ENCODE measurements around the gene CPSF4L. TPM values are rescaled to one million over a fixed set of nuclear protein-coding genes. Genes with fewer than 3 reads are reported as not detected.
A peak's percentile ranks its signal among the peaks of the same experiment; 100 is the strongest.

Gene CPSF4L
- total and polyA plus RNA-seq, 2 of the 13 experiments (the other 11 are each of a cell fraction or from before 2014, with no cell fraction given), result 0.73 to 1.6 TPM

DNA sequence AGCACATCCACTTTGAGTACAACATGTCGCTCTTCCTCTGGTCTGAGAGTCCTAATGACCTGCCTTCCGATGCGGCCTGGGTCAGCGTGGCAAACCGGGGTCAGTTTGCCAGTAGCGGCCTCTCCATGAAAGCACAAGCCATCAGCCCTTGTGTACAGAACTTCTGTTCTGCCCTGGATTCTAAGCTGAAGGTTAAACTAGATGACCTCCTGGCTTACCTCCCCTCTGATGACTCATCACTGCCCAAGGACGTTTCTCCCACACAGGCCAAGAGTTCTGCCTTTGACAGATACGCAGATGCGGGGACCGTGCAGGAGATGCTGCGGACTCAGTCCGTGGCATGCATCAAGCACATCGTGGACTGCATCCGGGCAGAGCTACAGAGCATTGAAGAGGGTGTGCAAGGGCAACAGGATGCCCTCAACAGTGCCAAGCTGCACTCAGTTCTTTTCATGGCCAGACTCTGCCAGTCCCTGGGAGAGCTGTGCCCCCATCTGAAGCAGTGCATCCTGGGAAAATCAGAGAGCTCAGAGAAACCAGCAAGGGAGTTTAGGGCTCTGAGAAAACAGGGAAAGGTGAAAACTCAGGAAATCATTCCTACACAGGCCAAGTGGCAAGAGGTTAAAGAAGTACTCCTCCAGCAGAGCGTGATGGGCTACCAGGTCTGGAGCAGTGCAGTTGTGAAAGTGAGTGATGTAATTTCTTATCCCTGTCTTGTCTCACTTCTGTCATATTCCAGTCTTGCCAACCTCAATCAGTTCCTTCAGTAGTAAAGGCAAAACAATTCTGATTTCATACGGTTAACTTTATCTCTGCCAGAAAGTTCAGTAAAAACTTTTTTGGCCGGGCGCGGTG, 60.2 kb downstream of the CPSF4L start (continued):
- TF ChIP-seq, protein P1, sequence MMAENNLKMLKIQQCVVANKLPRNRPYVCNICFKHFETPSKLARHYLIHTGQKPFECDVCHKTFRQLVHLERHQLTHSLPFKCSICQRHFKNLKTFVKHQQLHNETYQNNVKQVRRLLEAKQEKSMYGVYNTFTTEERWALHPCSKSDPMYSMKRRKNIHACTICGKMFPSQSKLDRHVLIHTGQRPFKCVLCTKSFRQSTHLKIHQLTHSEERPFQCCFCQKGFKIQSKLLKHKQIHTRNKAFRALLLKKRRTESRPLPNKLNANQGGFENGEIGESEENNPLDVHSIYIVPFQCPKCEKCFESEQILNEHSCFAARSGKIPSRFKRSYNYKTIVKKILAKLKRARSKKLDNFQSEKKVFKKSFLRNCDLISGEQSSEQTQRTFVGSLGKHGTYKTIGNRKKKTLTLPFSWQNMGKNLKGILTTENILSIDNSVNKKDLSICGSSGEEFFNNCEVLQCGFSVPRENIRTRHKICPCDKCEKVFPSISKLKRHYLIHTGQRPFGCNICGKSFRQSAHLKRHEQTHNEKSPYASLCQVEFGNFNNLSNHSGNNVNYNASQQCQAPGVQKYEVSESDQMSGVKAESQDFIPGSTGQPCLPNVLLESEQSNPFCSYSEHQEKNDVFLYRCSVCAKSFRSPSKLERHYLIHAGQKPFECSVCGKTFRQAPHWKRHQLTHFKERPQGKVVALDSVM (CRISPR knock-in tag; IDR thresholded peaks at IDR 0.05), result peak; percentile 76
- TF ChIP-seq HES4 (CRISPR knock-in tag; IDR thresholded peaks at IDR 0.05; ENCODE audit: borderline replicate concordance) (no peak), U2AF2 (IDR thresholded peaks at IDR 0.05; ENCODE audit: low read depth, low read length) (no peak), ZNF747 (CRISPR knock-in tag; IDR thresholded peaks at IDR 0.05; ENCODE audit: borderline replicate concordance) (peak; percentile 84; the same call in 1 of the 2 replicates), SMYD3 (CRISPR knock-in tag; IDR thresholded peaks at IDR 0.05) (no peak), ZNF460 (CRISPR knock-in tag; IDR thresholded peaks at IDR 0.05; ENCODE audit: borderline replicate concordance) (peak; percentile 55; the same call in 1 of the 2 replicates), KLF12 (CRISPR knock-in tag; IDR thresholded peaks at IDR 0.05; ENCODE audit: borderline replicate concordance) (no peak), CENPT (CRISPR knock-in tag; IDR thresholded peaks at IDR 0.05; ENCODE audit: low read depth) (no peak), ZNF263 (CRISPR knock-in tag; IDR thresholded peaks at IDR 0.05) (no peak; the same call in 1 of the 2 replicates), CREB1 (IDR thresholded peaks at IDR 0.05) (peak; percentile 86), CREB1 (CRISPR knock-in tag; IDR thresholded peaks at IDR 0.05) (peak; percentile 75), TEAD2 (CRISPR knock-in tag; IDR thresholded peaks at IDR 0.05) (no peak), YEATS2 (CRISPR knock-in tag; IDR thresholded peaks at IDR 0.05; ENCODE audit: borderline replicate concordance) (peak; percentile 78; the same call in 1 of the 2 replicates), ZKSCAN8 (CRISPR knock-in tag; IDR thresholded peaks at IDR 0.05; ENCODE audit: borderline replicate concordance) (peak; percentile 92), ZNF232 (CRISPR knock-in tag; IDR thresholded peaks at IDR 0.05; ENCODE audit: borderline replicate concordance) (0 out of 2 replicates have a peak, but pooled peaks have one; percentile 74), ZNF644 (CRISPR knock-in tag; IDR thresholded peaks at IDR 0.05; ENCODE audit: low read depth) (peak; percentile 98), ZBTB7A (CRISPR knock-in tag; IDR thresholded peaks at IDR 0.05) (no peak; the same call in 1 of the 2 replicates), DNMT1 (CRISPR knock-in tag; IDR thresholded peaks at IDR 0.05) (no peak)
- TF ChIP-seq, protein P2, sequence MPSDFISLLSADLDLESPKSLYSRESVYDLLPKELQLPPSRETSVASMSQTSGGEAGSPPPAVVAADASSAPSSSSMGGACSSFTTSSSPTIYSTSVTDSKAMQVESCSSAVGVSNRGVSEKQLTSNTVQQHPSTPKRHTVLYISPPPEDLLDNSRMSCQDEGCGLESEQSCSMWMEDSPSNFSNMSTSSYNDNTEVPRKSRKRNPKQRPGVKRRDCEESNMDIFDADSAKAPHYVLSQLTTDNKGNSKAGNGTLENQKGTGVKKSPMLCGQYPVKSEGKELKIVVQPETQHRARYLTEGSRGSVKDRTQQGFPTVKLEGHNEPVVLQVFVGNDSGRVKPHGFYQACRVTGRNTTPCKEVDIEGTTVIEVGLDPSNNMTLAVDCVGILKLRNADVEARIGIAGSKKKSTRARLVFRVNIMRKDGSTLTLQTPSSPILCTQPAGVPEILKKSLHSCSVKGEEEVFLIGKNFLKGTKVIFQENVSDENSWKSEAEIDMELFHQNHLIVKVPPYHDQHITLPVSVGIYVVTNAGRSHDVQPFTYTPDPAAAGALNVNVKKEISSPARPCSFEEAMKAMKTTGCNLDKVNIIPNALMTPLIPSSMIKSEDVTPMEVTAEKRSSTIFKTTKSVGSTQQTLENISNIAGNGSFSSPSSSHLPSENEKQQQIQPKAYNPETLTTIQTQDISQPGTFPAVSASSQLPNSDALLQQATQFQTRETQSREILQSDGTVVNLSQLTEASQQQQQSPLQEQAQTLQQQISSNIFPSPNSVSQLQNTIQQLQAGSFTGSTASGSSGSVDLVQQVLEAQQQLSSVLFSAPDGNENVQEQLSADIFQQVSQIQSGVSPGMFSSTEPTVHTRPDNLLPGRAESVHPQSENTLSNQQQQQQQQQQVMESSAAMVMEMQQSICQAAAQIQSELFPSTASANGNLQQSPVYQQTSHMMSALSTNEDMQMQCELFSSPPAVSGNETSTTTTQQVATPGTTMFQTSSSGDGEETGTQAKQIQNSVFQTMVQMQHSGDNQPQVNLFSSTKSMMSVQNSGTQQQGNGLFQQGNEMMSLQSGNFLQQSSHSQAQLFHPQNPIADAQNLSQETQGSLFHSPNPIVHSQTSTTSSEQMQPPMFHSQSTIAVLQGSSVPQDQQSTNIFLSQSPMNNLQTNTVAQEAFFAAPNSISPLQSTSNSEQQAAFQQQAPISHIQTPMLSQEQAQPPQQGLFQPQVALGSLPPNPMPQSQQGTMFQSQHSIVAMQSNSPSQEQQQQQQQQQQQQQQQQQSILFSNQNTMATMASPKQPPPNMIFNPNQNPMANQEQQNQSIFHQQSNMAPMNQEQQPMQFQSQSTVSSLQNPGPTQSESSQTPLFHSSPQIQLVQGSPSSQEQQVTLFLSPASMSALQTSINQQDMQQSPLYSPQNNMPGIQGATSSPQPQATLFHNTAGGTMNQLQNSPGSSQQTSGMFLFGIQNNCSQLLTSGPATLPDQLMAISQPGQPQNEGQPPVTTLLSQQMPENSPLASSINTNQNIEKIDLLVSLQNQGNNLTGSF (CRISPR knock-in tag; IDR thresholded peaks at IDR 0.05), result no peak
- TF ChIP-seq, protein P3, sequence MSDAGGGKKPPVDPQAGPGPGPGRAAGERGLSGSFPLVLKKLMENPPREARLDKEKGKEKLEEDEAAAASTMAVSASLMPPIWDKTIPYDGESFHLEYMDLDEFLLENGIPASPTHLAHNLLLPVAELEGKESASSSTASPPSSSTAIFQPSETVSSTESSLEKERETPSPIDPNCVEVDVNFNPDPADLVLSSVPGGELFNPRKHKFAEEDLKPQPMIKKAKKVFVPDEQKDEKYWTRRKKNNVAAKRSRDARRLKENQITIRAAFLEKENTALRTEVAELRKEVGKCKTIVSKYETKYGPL (CRISPR knock-in tag; IDR thresholded peaks at IDR 0.05), result no peak; the same call in 1 of the 2 replicates
- TF ChIP-seq, protein P4, sequence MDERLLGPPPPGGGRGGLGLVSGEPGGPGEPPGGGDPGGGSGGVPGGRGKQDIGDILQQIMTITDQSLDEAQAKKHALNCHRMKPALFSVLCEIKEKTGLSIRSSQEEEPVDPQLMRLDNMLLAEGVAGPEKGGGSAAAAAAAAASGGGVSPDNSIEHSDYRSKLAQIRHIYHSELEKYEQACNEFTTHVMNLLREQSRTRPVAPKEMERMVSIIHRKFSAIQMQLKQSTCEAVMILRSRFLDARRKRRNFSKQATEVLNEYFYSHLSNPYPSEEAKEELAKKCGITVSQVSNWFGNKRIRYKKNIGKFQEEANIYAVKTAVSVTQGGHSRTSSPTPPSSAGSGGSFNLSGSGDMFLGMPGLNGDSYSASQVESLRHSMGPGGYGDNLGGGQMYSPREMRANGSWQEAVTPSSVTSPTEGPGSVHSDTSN (CRISPR knock-in tag; IDR thresholded peaks at IDR 0.05), result peak; percentile 44; the same call in 1 of the 2 replicates

All from HepG2 (cell line).